AG04450 (cell line): ENCODE data around the gene ASF1A. TPM values are rescaled to one million over a fixed set of nuclear protein-coding genes. Genes with fewer than 3 reads are reported as not detected.

Source experiments
- CTCF ChIA-PET: fragments of 300-600, 350-600 bp; formaldehyde crosslinking; extraction: SDS; loops from one replicate; lab custom pipeline; 2022; ENCODE audit warnings: antibody characterized with exemption, inconsistent platforms; lab: Charles Lee
- POLR2A ChIA-PET: fragments of 350-600 bp; formaldehyde crosslinking; extraction: SDS; loops from one replicate; lab custom pipeline; 2021; ENCODE audit warnings: antibody characterized with exemption, inconsistent platforms; lab: Yijun Ruan, JAX
- DNase-seq: peaks from one replicate; pipeline ENCODE4 v3.0.0-alpha.2; 2011; ENCODE audit warnings: low read depth, low spot score
- H3K27ac ChIP-seq: one replicate; pipeline ENCODE4 v1.5.1; 2012; ENCODE audit warnings: low read depth, low read length, control low read depth
- H3K27me3 ChIP-seq: one replicate; pipeline ENCODE4 v1.6.0; 2012; ENCODE audit warnings: low read length; ENCODE audit not compliant: control insufficient read depth, insufficient read depth
- H3K4me3 ChIP-seq: 2 replicates; pipeline ENCODE4 v1.5.1; 2011; ENCODE audit warnings: mild to moderate bottlenecking, low read depth, low read length, control low read depth
- H3K9me3 ChIP-seq: 2 replicates; pipeline ENCODE4 v1.5.1; 2012; ENCODE audit warnings: low read length; ENCODE audit not compliant: control insufficient read depth, insufficient read depth
- polyA plus RNA-seq: library from polyadenylated mRNA; depleted of rRNA; stranded (reverse); fragments of >200 nt; gene quantifications from 2 replicates; pipeline ENCODE4 v1.2.3, GENCODE V29; 2011
- TF ChIP-seq, protein P1 (sequence below): IDR thresholded peaks from 2 replicates; pipeline ENCODE4 v1.5.1; 2011; ENCODE audit warnings: low read depth, low read length, control low read depth, inconsistent platforms

ASF1A gene
- polyA plus RNA-seq, 1 experiment, result 29.4 TPM

DNA sequence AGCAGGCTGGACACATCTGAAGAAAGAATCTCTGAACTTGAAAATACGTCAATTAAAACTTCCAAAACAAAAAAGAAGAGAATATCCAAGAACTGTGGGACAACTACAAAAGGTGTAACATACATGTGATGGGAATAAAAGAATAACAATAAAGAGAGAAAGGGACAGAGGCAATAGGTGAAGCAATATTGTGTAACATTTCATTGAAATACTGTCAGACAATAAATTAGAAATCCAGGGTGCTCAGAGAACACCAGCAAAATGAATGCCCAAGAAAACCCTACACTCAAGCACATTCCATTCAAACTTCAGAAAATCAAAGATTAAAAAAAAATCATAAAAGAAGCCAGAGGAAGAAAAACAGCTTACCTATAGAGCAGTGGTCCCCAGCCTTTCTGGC lies 33.6 kb upstream of the ASF1A start:
- Histone ChIP-seq H3K27ac (no peak overlapping the region), H3K27me3 (no peaks in the 10 kb centered on the region), H3K9me3 (peaks cover 6% of the 10 kb centered on the region; the same call in 1 of the 2 replicates), H3K4me3 (no peak overlapping the region)
- TF ChIP-seq, protein P1, sequence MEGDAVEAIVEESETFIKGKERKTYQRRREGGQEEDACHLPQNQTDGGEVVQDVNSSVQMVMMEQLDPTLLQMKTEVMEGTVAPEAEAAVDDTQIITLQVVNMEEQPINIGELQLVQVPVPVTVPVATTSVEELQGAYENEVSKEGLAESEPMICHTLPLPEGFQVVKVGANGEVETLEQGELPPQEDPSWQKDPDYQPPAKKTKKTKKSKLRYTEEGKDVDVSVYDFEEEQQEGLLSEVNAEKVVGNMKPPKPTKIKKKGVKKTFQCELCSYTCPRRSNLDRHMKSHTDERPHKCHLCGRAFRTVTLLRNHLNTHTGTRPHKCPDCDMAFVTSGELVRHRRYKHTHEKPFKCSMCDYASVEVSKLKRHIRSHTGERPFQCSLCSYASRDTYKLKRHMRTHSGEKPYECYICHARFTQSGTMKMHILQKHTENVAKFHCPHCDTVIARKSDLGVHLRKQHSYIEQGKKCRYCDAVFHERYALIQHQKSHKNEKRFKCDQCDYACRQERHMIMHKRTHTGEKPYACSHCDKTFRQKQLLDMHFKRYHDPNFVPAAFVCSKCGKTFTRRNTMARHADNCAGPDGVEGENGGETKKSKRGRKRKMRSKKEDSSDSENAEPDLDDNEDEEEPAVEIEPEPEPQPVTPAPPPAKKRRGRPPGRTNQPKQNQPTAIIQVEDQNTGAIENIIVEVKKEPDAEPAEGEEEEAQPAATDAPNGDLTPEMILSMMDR, result no peak
- ChIA-PET POLR2A (no interaction called here), CTCF (no interaction called here)
- no peak for DNase-seq

DNA sequence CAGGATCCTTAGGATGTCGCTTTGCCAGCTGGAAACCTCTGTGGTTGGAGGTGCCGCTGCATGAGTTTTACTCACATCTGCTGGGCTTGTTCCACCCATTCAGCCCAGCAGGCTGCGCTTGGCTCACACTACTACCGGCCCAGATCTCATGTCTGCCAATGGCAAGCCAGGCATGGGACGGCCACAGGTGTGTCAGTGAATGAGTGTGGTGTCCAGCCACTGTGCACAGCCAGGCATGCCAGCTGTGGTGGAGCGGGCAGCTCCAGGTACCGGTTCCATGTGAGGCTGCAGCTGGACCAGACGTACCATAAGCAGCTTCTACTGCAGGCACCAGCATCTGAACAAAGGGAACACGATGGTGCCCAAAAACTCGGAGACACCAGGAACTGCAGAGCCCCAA lies 33.1 kb upstream of the ASF1A start:
- DNase-seq, result no peak
- ChIA-PET CTCF (no interaction called here), POLR2A (no interaction called here)
- TF ChIP-seq, protein P1, result no peak
- H3K27ac ChIP-seq, result no peak overlapping the region
- no peaks in the 10 kb centered on the region for H3K27me3 ChIP-seq
- no peak overlapping the region for H3K4me3 ChIP-seq
- peaks cover 6% of the 10 kb centered on the region; the same call in 1 of the 2 replicates for H3K9me3 ChIP-seq

DNA sequence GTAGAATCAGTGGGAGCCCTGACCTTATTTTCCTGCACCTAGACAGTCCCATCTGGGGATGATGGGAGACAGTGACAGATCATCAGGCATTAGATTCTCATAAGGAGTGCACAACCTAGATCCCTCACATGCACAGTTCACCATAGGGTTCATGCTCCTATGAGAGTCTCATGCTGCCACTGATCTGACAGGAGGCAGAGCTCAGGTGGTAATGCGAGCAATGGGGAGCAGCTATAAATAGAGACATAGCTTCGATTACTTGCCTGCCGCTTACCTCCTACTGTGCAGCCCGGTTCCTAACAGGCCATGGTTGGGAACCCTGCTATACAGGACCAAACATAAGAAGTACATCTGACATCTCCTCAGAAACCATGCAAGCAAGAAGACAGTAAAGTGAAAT lies 31.5 kb upstream of the ASF1A start:
- H3K27me3 ChIP-seq, result no peaks in the 10 kb centered on the region
- no peak overlapping the region for H3K27ac ChIP-seq
- TF ChIP-seq, protein P1, result no peak
- DNase-seq, result no peak
- ChIA-PET POLR2A (no interaction called here), CTCF (no interaction called here)
- peaks cover 6% of the 10 kb centered on the region; the same call in 1 of the 2 replicates for H3K9me3 ChIP-seq
- no peak overlapping the region for H3K4me3 ChIP-seq

DNA sequence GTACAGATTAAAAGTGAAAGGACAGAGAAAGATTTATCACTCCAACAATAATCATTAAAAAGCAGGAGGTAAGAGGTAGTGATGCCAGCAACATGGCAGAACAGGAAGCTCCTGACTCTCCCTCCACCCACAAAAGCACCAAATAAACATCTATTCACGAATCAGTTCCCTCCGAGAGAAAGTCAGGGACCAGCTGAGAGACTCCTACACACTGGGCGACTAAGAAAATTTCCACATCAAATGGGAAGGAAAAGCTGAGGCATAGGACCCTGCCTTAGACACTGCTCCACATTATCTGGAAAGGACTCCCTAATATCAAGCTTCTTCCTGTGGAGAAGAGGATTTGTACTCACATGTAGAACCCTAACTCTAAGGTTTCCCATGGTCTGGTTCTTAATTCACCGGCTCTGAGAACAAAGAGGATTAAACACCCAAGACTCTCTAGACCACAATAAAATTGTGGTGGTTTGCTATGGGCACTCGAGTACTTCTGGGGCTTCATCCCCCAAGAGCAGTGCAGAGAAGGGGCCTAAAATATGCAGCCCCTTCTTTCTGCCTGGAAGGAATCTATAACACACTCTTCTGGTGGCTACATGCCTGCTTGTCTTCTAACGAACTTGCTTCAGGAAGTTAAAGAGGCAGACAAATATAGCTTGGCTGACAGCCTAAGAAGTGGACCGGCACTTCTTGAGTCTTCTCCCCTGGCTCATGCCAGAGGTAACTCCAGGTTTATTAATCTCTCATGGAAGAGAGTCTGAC lies 29.4 kb upstream of the ASF1A start:
- Histone ChIP-seq H3K27me3 (no peaks in the 10 kb centered on the region), H3K27ac (no peak overlapping the region), H3K9me3 (peaks cover 6% of the 10 kb centered on the region; the same call in 1 of the 2 replicates), H3K4me3 (no peak overlapping the region)
- no peak for DNase-seq
- TF ChIP-seq, protein P1, result no peak
- CTCF ChIA-PET, result interaction anchor here (1.7 kb wide), 1 partner anchor 64 kb away, joined by 5 read pairs; no protein-coding TSS in a partner anchor
- POLR2A ChIA-PET, result no interaction called here

DNA sequence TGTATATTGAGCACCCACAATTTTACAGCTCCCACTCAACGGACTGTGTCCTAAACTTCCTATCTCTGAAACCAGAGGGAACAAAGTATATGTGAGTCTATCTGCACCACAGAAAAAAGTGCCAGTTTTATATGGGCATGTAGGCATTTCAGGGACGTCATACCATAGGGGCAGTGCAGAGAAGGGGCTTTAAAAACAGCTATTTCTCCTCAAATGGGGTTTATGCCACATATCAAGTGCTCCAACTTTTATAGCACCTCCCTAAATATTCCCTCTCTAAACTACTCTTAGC lies 28.9 kb upstream of the ASF1A start:
- TF ChIP-seq, protein P1, result no peak
- H3K4me3 ChIP-seq, result no peak overlapping the region
- H3K27ac ChIP-seq, result no peak overlapping the region
- peaks cover 6% of the 10 kb centered on the region; the same call in 1 of the 2 replicates for H3K9me3 ChIP-seq
- no peaks in the 10 kb centered on the region for H3K27me3 ChIP-seq
- ChIA-PET CTCF (interaction anchor here (1.7 kb wide), 1 partner anchor 65 kb away, joined by 5 read pairs; no protein-coding TSS in a partner anchor), POLR2A (no interaction called here)
- DNase-seq, result no peak
